ENCODE measurements around the gene MALRD1. TPM values are rescaled to one million over a fixed set of nuclear protein-coding genes. Genes with fewer than 3 reads are reported as not detected.

MALRD1 gene
- polyA plus RNA-seq, 3 donors: 2.0 to 3.7 (median 2.1) TPM

DNA sequence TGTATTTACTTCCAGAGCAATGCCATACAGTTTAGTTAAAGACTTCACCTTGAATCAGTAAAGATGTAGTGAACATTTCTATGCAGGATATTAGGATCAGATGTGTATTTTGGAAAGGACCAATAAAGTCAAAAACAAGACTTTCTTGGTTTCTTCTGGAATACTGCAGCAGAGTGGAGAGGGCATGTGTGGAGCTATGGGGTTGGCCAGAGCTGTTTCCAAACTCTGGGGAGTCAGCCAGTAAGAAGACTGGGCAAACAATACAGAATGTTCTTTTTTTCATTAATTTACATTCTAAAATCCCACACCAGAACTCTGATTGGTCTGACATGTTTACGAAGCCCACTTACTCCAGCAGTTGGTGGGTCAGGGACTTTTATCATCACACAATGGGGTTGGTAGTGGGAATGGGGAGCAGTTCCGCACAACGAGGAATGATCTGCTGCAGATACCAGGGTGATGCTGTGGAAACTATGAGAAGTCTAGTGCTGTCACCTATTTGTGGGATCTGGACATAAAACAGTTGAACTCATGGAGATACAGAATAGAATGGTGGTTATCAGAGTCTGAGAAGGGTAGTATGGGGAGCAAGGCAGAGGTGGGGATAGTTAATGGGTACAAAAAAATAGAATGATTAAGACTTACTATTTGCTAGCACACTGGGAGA lies 267.7 kb downstream of the MALRD1 start:
- no peak for DNase-seq (ENCODE audit: extremely low read depth in 1 of 11, low read depth in 9 of 11, low spot score in 4 of 11)

- DNase-seq (ENCODE audit: extremely low read depth in 1 of 11, low read depth in 9 of 11, low spot score in 4 of 11): no peak
These were observed 269.4 kb downstream of the MALRD1 start for GRCh38 chr10:19317952-19318351.

GRCh38 chr10:19325581-19325980 lies 277.0 kb downstream of the MALRD1 start:
- no peak for DNase-seq (ENCODE audit: extremely low read depth in 1 of 11, low read depth in 9 of 11, low spot score in 4 of 11)

DNA sequence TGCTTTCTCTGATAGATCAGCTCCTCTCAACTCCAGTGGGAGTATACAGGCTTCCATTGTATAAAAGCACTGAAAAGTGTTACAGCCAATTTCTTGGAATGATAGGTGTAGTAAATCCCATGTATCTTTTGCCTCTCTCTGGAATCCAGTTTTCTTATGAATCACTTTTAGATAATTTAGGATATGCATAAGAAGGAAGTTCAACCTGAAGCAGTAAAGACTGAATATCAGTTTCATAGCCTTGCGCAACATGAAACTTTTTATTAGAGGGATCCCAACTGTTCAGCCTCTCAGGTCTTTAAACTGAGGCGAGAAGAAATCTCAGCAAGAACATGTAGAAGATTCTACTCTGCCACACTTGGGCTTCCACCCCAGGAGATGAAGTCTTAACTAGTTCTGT lies 280.0 kb downstream of the MALRD1 start:
- no peak for DNase-seq (ENCODE audit: extremely low read depth in 1 of 11, low read depth in 9 of 11, low spot score in 4 of 11)

DNA sequence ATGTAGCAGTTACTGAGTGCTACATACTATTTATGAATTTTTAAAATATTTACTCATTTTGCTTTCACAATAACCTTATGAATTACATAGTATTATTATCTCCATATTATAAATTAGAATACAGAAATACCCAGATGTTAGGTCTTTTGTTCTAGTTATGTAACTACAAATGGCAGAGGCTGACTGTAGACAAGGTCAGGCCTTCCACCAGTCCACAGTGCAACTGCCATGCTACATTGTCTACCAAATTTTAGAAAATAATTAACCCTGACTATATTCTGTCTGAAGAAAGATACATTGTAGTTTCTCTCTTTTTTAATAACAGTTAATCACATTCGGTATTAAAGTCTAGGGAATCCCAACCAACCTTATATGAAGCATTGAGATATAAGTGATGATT lies 280.9 kb downstream of the MALRD1 start:
- DNase-seq (ENCODE audit: extremely low read depth in 1 of 11, low read depth in 9 of 11, low spot score in 4 of 11): no peak

DNA sequence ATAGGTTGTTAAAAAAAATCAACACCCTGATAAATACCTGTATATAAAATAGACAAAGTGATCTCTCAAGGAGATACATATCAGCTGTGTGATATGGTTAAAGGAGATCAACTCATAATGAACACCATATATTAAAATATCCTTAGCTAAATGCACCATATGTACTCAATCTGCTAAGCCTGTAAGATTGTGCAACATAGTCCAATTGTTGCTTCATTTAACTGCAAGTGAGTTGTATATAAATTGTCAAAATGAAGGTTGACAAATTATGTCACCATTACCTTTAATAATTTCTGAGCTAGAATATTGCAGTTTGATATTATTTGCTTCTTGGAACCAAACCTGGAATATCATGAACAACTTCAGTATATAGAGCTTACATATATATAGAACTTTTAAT lies 283.7 kb downstream of the MALRD1 start:
- no peak for DNase-seq (ENCODE audit: extremely low read depth in 1 of 11, low read depth in 9 of 11, low spot score in 4 of 11)

DNA sequence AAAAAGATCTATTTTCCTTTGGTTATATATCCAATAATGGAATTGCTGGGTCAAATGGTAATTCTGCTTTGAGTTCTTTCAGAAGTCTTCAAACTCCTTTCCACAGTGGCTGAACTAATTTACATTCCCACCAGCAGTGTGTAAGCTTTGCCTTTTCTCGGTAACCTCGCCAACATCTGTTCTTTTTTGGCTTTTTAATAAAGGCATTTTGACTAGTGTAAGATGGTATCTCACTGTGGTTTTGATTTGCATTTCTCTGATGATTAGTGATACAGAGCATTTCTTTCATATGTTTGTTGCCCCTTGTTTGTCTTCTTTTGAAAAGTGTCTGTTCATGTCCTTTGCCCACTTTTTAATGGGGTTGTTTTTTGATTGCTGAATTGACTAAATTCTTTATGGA lies 285.0 kb downstream of the MALRD1 start:
- no peak for DNase-seq (ENCODE audit: extremely low read depth in 1 of 11, low read depth in 9 of 11, low spot score in 4 of 11)

DNA sequence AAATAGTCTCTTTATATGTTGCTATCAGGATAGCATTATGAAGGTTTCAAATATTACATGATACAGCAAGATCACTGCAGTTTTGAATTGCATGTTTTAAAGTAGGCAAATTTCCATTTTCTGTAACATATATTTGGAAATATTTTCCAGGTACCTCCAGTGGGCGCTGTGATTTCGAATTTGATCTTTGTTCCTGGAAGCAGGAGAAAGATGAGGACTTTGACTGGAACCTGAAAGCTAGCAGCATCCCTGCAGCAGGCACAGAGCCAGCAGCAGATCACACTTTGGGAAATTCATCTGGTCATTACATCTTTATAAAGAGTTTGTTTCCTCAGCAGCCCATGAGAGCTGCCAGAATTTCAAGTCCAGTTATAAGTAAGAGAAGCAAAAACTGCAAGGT lies 299.0 kb downstream of the MALRD1 start:
- peak in 1 of 11 donors; percentile 2 for DNase-seq (ENCODE audit: extremely low read depth in 1 of 11, low read depth in 9 of 11, low spot score in 4 of 11)

DNA sequence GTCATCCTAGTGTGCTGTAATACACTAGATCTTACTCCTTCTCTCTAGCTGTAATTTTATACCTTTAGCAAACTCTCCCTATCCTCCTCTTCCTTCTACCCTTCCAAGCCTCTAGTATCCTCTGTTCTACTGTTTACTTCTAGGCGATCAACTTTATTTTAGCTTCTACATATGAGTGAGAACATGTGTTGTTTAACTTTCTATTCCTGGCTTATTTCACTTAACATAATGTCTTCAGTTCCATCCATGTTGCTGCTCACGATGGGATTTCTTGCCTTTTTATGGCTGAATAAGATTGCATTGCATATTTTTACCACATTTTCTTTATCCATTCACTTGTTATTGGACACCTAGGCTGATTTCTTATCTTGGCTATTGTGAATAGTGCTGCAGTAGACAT lies 318.6 kb downstream of the MALRD1 start:
- DNase-seq (ENCODE audit: extremely low read depth in 1 of 11, low read depth in 9 of 11, low spot score in 4 of 11): no peak

DNA sequence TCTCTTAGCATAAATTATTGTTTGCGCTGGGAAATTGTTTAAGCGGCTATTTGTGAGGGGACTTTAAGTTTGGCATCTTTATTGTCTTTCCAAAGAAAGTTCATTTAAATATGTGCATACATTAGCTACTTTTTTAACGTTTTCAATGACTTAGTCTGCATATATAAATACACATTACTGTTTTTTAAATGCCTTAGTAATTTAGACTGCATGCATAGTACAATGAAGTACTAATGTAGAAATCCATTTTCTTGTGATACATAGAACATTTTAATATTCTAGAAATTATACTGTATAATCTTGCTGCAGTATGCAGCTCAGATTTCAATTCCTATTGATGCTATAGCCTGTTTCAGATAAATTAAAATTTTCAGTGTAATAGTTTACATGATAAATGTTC lies 325.4 kb downstream of the MALRD1 start:
- no peak for DNase-seq (ENCODE audit: extremely low read depth in 1 of 11, low read depth in 9 of 11, low spot score in 4 of 11)

DNA sequence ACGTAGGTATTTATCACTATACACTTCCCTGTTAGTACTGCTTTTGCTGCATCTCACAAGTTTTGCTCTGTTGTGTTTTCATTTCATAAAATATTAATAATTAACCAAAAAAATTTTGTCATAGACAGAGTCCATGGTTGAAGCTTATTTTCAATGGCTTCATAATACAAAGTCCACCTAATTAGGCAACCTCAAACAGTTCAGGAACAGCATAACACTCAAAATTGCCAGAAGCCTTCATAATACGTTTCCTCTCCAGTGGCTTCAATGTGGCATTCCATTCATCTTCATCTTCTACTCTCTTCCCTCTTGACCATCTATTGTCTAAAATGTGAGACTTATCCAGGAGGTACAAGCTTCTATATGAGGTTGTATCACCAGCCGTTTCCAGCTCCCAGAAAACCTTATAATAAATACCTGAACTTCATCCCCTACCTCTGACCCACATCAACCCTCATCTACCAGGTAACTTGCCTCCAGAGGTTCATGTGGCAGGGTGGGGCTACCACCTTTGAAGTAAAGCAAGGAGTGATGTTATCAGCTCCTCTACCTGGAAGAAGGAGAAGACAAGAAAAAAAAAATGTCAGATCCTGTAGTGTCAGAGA lies 337.3 kb downstream of the MALRD1 start:
- no peak for DNase-seq (ENCODE audit: extremely low read depth in 1 of 11, low read depth in 9 of 11, low spot score in 4 of 11)

- no peak for DNase-seq (ENCODE audit: extremely low read depth in 1 of 11, low read depth in 9 of 11, low spot score in 4 of 11)
These were observed 360.3 kb downstream of the MALRD1 start for GRCh38 chr10:19408924-19409323.

GRCh38 chr10:19411119-19411518 lies 362.5 kb downstream of the MALRD1 start:
- DNase-seq (ENCODE audit: extremely low read depth in 1 of 11, low read depth in 9 of 11, low spot score in 4 of 11): no peak

GRCh38 chr10:19412531-19412930 lies 363.9 kb downstream of the MALRD1 start:
- DNase-seq (ENCODE audit: extremely low read depth in 1 of 11, low read depth in 9 of 11, low spot score in 4 of 11): peak in 4 of 11 donors; percentile 4 to 26 (median 14)

GRCh38 chr10:19416164-19416563 lies 367.6 kb downstream of the MALRD1 start:
- no peak for DNase-seq (ENCODE audit: extremely low read depth in 1 of 11, low read depth in 9 of 11, low spot score in 4 of 11)

GRCh38 chr10:19417740-19418139 lies 369.1 kb downstream of the MALRD1 start:
- no peak for DNase-seq (ENCODE audit: extremely low read depth in 1 of 11, low read depth in 9 of 11, low spot score in 4 of 11)

DNA sequence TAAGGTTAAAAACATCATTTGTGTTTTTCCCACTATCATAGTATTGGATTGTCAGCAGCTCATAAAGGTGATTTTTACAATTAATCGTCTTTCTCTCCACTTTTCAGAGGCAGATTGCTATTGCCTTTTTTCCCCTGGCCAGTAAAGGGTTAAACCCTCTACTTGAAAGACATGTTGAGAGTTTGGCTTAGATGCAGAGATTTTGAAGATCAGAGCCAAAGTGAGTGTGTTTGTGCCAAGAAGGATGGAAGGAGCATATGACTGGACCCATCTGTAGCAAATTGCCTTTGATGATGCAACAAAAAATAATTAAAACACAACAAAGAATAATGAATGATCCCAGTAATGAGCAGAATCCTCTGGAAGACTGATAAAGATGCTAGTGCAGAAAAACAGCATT lies 373.1 kb downstream of the MALRD1 start:
- DNase-seq (ENCODE audit: extremely low read depth in 1 of 11, low read depth in 9 of 11, low spot score in 4 of 11): peak in 1 of 11 donors; percentile 17

- no peak for DNase-seq (ENCODE audit: extremely low read depth in 1 of 11, low read depth in 9 of 11, low spot score in 4 of 11)
These were observed 377.4 kb downstream of the MALRD1 start for GRCh38 chr10:19426034-19426433.

DNA sequence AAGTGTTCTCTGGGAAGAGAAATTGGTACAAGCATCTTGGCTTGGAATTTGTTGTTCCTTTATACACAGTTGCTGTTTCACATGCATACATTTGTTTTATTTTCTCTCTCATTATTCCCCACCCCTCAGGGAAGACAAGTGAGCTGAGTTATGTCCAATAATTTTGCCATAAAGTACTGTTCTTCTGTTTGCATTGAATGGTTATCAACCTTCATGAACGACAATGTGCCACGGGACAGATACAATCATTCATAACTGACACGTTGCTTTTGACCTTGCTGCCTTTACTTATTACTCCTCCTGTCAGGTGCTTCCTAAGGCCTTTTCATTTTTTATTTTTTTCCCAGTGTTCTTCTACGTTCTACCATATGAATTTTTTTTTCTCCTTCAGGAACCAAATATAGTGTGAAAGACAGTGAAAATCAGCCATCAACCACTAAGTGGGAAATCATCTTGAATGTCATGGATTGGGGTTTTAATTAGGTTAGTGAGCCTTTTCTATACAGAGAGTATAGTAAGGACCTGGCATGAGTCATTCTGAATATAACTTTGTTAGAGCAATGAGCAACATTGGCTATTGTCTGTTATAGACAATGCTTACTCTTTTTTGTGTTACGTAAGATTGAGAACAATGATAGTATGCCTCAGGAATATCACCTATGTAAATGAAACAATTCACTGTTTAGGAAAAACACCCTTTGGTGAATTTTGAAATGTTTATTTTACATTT lies 383.2 kb downstream of the MALRD1 start:
- DNase-seq (ENCODE audit: extremely low read depth in 1 of 11, low read depth in 9 of 11, low spot score in 4 of 11): no peak

DNA sequence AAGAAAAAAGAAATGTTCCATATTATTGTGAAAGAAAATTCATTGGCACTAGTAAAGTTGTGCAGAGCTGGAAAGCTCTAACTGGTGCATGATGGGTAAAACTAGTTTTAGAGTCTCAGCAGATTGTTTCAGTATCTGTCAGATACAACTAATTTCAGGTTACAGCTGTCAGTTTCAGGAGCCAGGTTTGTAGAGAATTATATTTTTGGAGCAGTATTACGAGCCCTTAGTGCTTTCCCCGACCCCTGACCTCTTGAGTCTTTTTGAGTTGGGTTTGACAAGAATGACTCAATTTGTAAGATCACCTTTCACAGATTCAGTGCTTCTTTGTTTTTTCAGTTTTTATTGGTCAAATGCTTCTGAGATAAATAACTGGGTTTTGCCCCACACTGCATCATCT lies 401.3 kb downstream of the MALRD1 start:
- no peak for DNase-seq (ENCODE audit: extremely low read depth in 1 of 11, low read depth in 9 of 11, low spot score in 4 of 11)

All from renal cortex interstitium (tissue), 11 donors.